LNCAP (cell line): ENCODE measurements around the gene PHACTR1.

Source experiments
- CTCF ChIP-seq: fragments of 450-650 bp; IDR thresholded peaks from 2 replicates; pipeline ENCODE4 v1.5.1; 2017; ENCODE audit warnings: mild to moderate bottlenecking

The PHACTR1 gene

GRCh38 chr6:13216236-13217014, 499.9 kb downstream of the PHACTR1 start:
- TF ChIP-seq CTCF = no peak

DNA sequence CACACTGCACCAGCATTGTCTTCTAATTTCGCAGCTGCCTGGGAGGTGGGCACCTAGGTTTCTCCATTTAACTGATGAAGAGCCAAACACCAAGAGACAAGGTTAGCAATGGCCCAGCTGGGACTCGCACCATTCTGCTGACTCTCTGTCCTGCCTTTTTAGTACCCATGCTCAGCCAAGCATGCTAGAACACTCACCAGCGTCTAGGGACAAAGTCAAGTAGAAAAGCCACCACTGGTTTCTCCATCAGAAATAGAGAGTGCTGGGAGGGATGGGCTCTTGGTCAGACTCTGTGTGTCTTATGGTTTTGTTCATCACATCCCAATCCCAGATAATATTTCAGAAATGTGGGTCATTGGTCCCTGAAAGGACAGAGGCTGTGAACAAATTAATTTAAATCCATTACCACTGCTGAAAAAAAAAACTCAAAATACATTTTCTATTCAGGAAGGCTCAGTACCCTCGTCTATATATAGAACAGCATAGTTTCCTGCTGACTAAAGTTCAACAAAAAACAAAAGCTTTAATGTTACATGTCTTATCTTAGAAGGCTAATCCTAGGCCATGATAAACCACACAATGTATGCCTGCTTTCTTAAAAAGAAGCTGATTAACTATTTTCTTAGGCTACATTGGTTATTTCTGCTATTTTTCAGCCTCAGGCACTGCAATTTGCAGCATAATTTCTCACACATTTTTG, 500.8 kb downstream of the PHACTR1 start:
- TF ChIP-seq CTCF = no peak

DNA sequence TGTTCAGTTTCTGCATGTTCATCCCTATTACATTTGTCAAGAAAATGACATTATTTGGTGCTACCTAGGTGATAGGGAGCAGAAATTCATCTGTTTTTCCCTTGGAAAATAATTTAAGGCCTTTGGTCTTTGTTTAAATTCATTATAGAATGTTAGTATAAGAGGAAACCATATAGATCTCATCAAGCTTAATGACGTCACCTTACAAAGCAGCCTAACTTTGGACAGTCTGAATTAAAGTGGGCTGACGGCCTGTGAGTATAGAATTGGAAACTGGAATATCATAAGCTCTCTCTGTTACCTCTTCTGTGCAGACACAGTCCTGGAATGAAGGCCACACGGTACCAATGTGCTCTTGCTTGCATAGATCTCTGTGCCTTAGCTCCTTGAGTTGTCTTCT, 503.7 kb downstream of the PHACTR1 start:
- no peak for TF ChIP-seq CTCF

DNA sequence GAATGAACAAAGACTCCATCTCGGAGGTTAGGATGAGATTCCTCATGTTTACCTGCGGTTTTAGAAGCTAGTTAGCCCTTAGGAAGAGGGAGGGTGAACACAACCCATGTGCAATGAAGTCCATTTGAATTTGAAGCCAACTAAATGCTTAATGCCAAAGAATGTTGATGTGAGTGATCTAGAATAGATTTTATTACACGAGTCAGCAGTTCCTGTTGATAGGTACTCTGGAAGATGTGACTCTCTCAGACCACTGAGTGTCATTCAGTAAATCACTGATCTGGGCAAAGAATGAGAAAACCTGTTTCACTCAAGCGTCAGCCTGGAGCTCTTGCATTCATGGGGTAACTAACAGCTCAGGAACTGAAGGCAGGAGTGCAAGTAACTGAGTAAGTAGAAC, 505.5 kb downstream of the PHACTR1 start:
- no peak for TF ChIP-seq CTCF

GRCh38 chr6:13226071-13226470, 509.5 kb downstream of the PHACTR1 start:
- TF ChIP-seq CTCF = no peak

DNA sequence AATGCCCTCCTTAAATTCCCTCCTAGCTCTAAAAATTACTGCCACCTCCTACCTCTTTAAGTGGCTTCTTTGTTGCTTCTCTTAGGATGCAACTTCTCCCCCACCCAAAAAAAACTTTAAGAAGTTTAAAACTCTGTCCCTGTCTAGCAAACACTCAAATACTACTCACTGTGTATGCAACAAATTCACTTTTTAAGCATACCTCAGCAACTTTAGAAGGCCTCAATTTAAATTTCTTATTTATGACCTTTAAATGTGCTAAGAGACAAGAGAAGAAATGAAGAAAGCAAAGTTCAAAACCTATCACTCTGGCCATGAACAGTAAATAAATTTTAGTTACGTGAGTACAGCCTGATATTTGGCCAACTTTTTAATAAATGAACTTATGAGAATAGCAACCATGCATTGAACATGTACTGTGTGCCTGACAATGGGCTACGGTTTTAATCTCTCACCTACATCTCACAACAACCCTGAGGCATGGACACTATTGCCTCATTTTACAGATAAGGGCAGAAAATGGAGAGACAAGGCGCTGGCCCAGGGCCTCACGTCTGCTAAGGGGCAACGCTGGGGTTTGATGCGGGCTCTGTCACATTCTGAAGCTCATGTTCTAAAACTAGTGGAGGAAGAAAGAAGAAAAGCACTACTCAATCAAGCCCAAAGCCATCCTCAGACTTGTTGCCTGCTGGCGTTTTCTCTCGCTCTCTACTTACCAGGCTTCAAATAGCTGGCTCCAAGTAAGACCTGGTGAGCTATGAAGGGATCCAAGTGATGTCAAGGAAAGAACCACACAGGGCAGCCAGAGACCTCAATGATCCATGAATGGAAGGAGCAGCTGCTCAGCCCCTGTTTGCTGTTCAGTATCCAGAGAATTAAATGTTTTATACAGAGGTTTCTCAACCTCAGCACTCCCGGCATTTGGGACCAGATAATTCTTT, 512.0 kb downstream of the PHACTR1 start:
- TF ChIP-seq CTCF = no peak
